Stimulated activated CD4-positive, alpha-beta T cell treated with anti-CD3 and anti-CD28 coated beads, Interleukin-4, amount 100 ng/mL, for 48 hours (primary cell): ENCODE measurements around the gene WWC2.

Source experiments
- DNase-seq, 2 donors: peaks; one replicate each; pipeline ENCODE4 v3.0.0-alpha.2; 2020; ENCODE audit warnings: low read depth in 2 of 2

WWC2 gene

DNA sequence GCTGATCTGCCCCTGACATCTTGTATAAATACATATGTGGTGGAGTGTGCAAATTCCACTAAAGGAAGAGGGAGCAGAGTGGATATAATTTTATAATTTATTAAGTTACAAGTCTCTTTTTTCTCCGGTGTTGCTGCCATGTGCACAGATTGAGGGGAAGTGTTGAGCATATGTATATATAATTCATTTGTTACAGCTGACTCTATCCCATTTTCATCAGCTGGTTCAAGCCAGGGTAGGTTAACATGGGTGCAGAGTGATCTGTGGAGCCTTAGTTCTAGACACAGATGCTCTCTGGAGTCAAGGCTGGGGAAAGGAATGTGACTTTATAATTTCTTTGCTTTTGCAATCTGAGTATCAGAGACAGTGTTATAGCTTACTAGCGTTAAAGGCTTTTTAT is 103.5 kb downstream of the WWC2 start:
- no peak for DNase-seq

DNA sequence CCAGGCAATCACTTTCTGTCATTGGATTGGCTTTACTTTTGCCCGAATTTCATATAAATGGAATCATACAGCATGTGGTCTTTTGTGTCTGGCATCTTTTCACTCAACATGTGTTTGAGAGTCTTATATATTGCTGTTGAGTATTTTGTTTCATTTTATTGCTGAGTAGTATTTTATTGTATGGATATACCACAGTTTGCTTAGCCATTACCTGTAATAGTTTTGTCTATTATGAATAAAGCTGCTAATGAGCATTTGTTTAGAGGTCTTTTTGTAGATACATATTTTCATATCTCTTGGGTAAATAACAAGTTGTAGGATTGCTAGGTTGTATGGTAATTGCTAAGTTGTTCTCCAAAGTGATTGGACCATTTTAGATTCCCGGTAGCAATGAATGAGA is 105.7 kb downstream of the WWC2 start:
- no peak for DNase-seq

DNA sequence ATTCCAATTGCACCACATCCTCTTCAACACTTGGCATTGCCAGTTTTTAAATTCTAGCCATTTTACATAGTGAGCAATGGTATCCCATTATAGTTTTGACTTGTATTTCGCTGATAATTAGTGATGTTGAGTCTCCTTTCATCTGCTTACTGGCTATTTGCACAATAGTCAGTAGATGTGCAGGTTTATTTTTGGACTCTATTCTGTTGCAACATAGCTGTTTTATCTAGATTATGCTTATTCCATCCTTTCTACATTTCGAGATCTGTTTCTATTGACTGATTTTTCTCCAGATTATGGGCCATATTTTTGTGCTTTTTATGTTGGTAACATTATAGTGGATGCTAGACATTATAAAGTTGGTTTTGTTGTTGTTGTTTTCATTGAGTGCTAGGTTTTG is 106.1 kb downstream of the WWC2 start:
- no peak for DNase-seq

DNA sequence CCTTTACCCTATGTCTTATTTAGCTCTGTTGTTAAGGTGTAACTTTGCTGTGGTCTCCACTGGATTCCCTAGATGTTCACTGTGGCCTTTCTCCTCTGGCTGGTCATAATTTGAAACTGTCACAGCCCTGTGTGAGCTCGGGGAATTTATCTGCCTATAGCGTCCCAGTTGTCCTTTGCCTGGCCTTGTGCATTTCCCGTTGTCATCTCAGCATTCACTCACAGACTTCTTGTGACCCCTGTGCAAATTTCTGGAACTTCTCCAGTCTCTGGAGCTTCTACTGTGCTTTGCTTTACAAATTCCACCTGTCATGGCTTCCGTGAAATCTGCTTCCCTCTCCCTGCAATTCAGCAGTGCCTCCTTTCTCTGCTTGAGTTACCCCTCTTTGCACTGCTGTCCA is 106.7 kb downstream of the WWC2 start:
- DNase-seq = no peak

DNA sequence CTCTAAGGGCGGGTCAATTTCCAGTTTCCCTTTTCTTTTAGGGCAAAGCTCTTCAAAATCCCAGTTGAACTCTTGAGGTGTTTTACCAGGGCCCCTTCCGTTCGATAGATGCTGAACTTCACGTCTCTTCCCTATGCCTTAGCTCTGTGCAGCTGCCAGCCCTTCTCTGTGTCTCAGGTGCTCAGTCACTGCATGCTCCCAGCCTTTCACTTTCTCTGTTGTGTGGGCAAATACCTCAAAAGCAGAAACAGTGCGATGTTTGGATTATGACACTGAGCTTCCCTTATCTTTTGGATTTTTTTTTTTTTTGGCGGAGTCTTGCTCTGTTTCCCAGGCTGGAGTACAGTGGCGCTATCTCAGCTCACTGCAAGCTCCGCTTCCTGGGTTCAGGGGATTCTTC is 112.5 kb downstream of the WWC2 start:
- no peak for DNase-seq

DNA sequence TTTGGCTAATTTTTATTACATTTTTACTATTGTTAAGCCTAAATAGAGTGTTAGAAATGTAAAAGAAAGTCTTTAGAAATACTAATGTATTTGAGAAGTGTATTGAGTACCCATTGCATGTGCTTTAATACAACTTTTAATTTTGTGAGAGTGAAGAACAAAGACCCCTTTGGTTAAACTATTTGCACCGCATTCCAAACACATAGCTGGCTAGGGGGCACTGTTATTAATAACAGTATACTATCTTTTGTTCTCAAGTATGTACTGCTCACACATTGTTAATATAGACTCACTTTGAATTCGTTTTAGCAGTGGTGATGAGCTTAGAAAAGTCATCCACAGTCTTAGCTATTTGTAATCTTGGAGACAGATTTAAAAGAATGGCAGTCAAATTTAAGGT is 114.9 kb downstream of the WWC2 start:
- no peak for DNase-seq

DNA sequence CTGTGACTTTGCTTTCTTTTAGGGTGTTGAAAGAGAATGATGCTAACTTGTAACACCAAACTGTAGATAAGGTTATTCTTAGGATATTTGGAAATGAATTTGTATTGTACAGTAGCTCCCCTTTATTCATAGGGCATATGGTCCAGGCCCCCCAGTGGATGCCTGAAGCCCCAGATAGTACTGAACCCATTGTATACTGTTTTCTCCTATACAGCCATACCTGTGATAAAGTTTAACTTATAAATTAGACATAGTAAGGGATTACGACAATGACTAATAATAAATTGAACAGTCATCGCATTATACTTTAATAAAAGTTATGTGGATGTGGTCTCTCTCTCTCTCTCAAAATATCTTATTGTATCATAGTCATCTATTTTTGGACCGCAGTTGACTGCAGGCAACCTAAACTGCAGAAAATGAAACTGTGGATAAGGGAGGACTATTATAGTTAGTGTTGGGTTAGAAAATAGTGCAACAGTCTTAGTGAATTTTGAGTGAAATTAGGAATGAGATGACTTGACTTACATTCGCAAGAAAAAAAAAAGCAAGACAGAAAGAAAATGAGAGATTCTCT is 115.9 kb downstream of the WWC2 start:
- no peak for DNase-seq

DNA sequence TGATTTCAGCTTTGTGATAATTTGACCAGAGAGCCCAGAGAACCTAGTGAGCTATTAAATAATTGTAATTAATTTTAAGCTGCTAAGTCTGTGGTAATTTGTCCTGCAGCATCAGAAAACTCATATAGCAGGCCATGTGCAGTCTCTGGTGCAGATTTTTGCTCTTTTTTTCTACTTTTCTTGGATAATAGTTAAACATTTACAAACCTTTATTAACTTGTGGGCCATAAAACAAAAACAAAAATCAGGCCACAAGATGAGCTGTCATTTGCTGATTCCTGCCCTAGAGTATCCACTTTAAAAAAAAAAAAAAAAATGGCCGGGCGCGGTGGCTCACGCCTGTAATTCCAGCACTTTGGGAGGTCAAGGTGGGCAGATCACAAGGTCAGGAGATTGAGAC is 121.2 kb downstream of the WWC2 start:
- no peak for DNase-seq

DNA sequence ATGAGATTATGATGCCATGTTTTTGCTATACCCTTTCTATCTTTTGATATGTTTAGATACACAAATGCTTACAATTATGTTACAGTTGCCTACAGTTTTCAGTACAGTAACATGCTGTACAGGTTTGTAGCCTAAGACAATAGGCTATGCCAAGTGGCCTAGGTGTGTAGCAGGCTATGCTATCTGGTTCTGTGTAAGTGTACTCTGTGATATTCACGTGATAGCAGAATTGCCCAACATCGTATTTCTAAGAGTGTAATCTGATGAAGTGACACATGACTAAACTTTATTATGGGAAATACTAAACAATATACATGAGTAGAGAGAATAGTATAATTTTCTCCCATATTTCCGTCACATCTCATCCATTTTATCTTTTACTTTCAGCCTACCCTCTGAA is 124.0 kb downstream of the WWC2 start:
- no peak for DNase-seq

DNA sequence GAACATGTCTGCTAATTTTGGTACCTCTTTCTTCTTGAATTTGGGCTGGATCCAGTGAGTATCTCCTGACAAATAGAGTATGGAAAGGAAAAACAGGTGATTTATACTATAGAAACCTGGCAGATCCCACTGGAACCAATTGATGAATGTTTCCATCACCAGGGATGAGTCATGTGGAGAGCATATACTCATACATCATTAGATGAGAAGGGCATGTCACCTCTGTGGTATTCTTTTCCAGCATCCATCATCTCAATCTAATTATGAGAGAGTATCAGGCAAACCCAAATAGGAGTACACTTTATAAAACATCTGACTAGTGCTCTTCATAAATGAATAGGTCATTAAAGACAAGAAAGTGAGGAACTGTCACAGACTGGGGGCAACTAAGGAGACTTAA is 130.3 kb downstream of the WWC2 start:
- DNase-seq = no peak

DNA sequence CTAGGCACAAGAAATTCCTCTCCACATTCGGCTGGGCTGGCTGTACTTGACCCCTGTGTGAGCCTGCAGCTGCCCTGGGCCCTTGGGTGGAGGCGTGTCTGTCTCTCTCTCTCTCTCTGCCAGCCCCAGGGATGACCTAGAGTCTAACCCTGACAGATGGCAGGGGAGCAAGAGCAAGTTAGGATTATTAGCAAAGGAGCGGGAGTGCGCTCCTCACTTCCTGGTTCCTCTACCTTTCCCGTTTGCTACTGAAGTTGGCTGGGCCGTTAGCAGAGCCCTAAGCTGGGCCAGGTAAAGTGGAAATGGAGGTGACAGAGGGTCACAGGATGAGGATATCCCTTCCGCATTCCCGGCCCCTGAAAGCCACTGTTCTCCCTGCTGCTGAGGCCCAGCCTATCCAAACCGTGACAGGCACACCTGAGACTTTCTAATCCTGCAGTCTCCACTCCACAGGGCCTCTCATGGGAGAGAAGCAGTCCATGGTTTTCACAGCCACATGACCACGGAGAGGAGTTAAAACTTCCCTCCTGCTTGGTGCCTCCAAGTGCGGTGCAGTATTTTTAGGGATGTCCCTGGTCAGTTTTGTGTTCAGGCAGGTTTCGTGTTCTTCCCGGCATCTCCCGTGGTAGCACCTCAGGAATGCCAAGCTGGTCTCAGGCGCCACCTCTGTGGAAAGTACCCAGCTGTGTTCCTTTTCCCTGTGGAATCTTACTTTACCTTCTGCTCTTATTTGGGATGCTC is 141.7 kb downstream of the WWC2 start:
- DNase-seq = no peak

DNA sequence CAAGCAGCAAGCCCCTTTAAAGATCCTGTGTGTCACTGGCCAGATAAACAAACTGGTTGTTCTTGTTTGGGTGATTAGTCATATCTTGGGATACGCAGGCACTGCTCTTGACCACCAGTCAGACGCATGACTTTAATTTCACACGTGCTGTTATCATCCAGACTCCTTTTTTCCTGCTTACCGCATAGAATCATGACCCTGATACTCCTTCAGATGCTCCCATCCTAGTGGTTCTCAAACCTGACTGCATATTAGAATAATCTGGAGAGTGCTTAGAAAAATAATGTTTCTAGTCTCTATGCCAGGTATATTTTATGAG is 142.2 kb downstream of the WWC2 start:
- DNase-seq = no peak

DNA sequence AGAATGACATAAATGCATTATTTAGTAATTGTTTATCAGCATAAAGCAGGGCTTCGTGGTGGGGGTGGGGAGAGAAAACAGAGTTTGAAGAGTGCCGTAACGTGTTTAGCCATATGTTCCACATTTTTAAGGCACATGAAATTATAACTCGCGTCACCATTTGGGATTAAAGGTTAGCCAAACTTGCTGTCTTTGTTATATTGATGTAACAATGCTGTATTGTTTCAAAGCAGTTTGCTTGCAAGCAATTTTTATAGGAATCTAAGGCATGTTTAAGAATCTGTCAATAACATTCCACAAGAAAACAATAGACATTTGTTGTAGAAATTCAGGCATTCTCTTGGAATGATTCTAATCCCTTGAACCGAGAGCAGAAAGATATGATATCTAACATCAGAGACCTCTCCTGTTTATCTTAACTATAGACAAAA is 142.7 kb downstream of the WWC2 start:
- no peak for DNase-seq

DNA sequence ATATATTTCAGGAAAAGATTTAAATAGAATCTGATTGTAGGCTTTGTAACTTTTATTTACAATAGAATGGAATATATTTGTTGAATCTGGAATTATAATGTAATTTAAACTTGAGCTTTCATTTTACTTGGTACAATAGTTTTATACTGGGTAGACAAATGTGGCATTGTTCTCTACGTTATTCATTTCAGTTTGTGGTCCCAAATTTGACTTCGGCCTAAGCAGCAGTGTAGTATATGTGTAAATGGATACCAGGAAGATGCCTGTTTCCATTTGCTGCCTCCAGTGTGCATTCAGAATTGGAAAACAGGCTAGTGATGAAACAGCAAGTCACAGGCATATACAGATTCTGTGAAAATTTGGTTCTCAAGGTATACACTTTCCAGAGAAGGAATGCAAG is 143.2 kb downstream of the WWC2 start:
- DNase-seq = no peak

DNA sequence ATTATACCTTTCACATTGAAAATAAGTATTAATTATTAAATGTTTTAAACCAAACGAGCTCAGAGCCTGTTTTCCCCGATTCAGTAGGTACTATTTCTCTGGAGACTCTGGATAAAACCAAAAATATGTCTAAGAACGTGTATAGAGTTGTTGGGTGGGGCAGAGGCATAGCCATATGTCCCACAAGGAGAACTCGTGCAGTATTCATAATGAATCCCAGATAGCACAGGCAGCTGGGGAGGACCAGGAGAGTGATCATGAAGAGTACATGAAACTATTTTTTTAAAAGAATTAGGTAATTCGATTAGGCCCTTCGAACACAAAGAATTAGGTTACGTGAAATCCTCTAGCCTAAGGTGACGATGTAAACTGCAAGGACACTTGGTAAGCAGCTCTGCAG is 145.0 kb downstream of the WWC2 start:
- no peak for DNase-seq

DNA sequence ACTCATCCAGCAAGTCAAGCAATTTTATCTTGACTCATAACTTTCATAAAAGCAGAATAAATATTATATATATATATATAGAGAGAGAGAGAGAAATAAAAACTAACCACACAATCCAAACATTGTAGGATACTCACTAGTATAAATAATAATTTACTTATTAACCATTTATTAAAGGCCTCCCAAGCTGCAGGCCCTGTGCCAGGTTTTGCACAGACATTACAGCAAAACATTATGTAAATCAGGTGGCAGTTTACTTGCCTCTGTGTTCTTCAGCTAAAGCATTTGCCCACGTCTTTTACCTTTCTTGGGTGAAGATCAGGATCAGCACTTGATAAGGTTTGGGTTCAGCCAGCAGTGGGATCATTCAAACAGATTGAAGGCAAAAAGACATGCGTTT is 145.4 kb downstream of the WWC2 start:
- no peak for DNase-seq

DNA sequence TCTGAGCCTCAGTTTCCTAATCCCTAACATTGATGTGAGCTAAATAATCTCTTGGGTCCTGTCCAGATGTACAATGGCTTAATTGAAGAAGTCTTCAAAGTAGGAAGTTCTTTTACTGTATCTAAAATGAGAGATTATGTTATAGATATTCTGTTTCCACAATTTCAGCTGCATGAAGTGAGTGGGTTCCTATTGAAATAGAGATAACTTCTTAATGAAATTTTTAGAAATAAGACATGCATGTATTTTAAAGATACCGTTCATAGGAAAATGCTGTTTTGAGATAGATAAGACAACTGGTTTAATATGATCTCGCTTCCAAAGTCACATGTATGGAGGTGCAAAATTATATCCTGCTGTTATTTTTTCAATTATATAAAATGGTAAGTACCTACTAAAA is 149.1 kb downstream of the WWC2 start:
- DNase-seq = no peak

DNA sequence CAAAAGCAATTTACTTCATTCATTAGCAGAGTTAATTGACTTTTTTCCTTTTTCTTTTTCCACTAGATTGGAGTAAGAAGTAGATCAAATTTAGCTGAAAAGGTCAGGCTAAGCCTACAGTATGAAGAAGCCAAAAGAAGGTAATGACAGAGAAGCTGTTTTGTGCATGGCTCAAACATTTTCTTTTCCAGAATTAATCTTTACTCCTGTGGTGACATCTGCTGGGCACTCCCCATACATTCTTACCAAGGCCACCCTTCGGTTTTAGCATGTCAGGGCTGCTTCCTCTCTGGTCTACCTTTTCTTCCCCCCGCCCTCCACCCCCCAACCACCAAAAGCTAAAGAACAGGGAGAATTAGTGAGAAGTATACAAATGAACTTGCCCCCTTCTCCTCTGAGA is 150.8 kb downstream of the WWC2 start:
- no peak for DNase-seq

DNA sequence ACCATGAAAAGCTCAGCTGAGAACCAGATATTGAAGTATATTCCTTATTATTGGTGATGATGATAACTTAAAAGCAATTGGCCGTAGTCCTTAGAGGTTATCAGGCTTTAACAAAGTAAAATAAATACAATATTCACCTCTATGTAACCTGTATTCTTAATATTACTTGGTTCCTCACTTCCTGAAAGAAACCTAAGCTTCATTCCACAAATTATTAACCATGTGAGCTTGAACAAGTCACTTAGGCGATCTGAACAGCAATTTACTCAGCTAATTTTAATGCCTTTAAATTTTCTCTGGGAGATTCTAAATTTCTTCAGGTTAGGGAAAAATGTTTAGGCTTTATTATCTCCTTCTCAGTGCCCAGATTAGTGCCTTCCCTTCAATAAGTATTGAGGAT is 151.8 kb downstream of the WWC2 start:
- DNase-seq = no peak

DNA sequence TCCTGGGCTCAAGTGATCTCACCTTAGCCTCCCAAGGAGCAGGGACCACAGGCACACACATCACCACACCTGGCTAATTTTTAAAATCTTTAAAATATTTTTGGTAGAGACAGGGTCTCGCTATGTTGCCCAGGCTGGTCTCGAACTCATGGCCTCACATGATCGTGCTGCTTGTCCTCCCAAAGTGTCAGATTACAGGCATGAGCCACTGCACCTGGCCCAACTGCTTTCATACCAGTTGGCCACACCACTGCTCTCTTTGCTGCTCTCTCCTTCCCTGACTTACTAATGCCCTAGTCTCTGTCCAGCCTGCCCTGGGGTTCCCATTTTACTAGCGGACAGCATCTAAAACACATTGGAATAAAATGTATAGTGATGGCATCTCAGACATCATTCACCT is 153.9 kb downstream of the WWC2 start:
- no peak for DNase-seq

DNA sequence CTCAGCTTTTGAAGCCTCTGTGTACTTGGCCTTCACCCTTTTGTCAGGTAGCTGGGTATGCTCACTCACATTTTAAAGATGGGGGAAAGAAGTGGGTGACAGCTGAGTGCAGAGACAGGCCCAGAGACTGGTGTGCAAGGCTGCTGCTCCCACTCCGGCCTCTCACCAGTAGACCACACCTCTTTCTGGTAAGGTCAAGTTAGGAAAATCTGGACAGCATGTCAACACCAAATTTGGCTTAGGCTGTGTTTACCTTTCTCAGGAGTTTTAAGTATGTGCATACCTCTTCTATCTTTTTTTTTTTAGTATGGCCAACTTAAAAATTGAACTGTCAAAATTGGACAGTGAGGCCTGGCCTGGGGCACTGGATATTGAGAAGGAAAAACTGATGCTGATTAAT is 154.4 kb downstream of the WWC2 start:
- DNase-seq = no peak

DNA sequence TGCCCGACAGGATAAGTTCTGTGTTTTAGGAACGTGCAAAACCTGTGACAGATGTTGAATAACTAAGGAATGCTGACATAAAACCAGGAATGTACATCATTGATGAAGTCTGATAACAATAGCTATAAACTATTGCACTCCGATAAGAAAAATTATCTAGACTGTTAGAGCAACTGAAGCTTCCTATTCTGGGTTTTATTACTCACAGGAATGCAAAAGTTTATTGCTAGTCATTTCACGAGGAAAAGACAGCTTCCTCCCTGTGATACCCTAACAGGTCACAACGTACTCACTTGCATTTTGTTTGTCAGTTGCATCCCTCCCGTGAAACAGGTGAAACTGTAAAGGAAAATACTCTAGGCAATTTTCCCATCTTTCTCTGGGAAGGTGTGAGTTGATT is 155.1 kb downstream of the WWC2 start:
- no peak for DNase-seq

DNA sequence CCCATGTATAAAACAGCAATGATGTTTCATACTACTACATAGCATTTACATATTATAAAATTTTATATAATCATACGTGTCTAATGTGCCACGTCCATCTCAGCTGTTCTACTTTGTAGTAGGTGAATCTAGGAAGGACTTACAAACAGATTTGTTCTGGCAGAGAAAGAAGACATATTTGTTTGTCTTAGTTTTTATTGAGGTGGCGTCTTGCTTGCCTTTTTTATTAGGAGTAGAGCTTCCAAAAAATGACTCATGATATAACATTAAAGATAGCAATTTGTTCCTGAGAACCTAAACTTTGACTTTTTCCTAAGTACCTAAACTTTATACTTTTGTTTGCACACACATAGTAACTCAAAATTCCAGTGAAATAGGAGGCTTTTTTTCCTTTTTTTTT is 156.4 kb downstream of the WWC2 start:
- no peak for DNase-seq

DNA sequence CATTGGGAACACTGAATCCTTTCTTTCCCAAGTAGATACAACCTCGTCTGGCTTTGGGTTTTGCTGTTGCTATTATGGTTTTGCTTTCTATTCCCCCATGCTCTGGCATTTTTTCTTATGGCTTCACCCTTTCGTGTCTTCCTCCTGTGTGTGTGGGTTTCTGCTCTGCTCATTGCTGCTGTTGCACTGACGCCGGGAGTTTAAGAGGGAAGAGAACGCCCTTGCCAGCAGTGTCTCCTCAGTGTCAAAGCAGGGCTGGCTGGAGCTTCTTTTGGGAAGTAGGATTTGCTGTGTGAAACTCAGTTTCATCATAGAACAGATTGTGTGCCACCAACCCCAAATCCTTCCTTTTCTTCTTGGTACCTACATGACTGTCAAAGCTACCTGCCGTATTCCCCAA is 157.3 kb downstream of the WWC2 start:
- DNase-seq = no peak
